ENCODE results near the gene SPTB. TPM values are rescaled to one million over a fixed set of nuclear protein-coding genes. Genes with fewer than 3 reads are reported as not detected.

The SPTB gene
- total RNA-seq, 1 experiment from 2014 or later: 0.43 TPM

- CTCF ChIA-PET: no interaction called here
- Histone ChIP-seq H3K4me3 (ENCODE audit: low read depth, low read length, poor library complexity, severe bottlenecking) (no peak overlapping the region), H3K27me3 (replicated peaks; ENCODE audit: insufficient read depth, low read depth, low read length, poor library complexity) (peaks cover 8% of the 10 kb centered on the region), H3K9me3 (ENCODE audit: low read depth, low read length, poor library complexity, severe bottlenecking) (no peaks in the 10 kb centered on the region), H3K27ac (ENCODE audit: low read depth, low read length, poor library complexity, severe bottlenecking) (no peak overlapping the region), H3K4me1 (ENCODE audit: insufficient read depth, low read length, poor library complexity, severe bottlenecking) (no peaks in the 10 kb centered on the region), H3K36me3 (ENCODE audit: insufficient read depth, low read length, poor library complexity, severe bottlenecking) (no peaks in the 10 kb centered on the region)
- no peak for DNase-seq (ENCODE audit: low spot score)
- intact Hi-C loops (cut with micrococcal nuclease; ENCODE audit: unreplicated experiment): no loop called here
- POLR2A ChIA-PET (ENCODE audit: low non-redundant PET): no interaction called here
- no TSS peak for BruUV-seq (replicated peaks)
- TF ChIP-seq CTCF (conservative IDR thresholded peaks at IDR 0.05; ENCODE audit: low read depth, low read length): no peak
- TF ChIP-seq EZH2 (IDR thresholded peaks at IDR 0.05; ENCODE audit: borderline replicate concordance, low read depth, low read length, poor library complexity, severe bottlenecking): no peak
Measured at GRCh38 chr14:64899958-64900357, 20.3 kb upstream of the SPTB start.

GRCh38 chr14:64891839-64892375, 12.2 kb upstream of the SPTB start:
- H3K27ac ChIP-seq (ENCODE audit: low read depth, low read length, poor library complexity, severe bottlenecking): no peak overlapping the region
- intact Hi-C loops (cut with micrococcal nuclease; ENCODE audit: unreplicated experiment): loop anchor here (5.0 kb wide), 2 partner anchors 70 to 220 kb away; no protein-coding TSS in a partner anchor
- POLR2A ChIA-PET (ENCODE audit: low non-redundant PET): no interaction called here
- no peak overlapping the region for H3K4me3 ChIP-seq (ENCODE audit: low read depth, low read length, poor library complexity, severe bottlenecking)
- BruUV-seq (replicated peaks): no TSS peak
- CTCF ChIA-PET: interaction anchor here (0.5 to 2.5 kb wide), 11 partner anchors 10 to 1154 kb away, joined by 3 to 13 read pairs (median 5); no protein-coding TSS in a partner anchor
- peak; percentile 72 for DNase-seq (ENCODE audit: low spot score)
- H3K36me3 ChIP-seq (ENCODE audit: insufficient read depth, low read length, poor library complexity, severe bottlenecking): no peaks in the 10 kb centered on the region
- H3K4me1 ChIP-seq (ENCODE audit: insufficient read depth, low read length, poor library complexity, severe bottlenecking): no peaks in the 10 kb centered on the region
- TF ChIP-seq EZH2 (IDR thresholded peaks at IDR 0.05; ENCODE audit: borderline replicate concordance, low read depth, low read length, poor library complexity, severe bottlenecking) (no peak), CTCF (conservative IDR thresholded peaks at IDR 0.05; ENCODE audit: low read depth, low read length) (peak; percentile 67)
- H3K27me3 ChIP-seq (replicated peaks; ENCODE audit: insufficient read depth, low read depth, low read length, poor library complexity): peaks cover 13% of the 10 kb centered on the region
- no peaks in the 10 kb centered on the region for H3K9me3 ChIP-seq (ENCODE audit: low read depth, low read length, poor library complexity, severe bottlenecking)

DNA sequence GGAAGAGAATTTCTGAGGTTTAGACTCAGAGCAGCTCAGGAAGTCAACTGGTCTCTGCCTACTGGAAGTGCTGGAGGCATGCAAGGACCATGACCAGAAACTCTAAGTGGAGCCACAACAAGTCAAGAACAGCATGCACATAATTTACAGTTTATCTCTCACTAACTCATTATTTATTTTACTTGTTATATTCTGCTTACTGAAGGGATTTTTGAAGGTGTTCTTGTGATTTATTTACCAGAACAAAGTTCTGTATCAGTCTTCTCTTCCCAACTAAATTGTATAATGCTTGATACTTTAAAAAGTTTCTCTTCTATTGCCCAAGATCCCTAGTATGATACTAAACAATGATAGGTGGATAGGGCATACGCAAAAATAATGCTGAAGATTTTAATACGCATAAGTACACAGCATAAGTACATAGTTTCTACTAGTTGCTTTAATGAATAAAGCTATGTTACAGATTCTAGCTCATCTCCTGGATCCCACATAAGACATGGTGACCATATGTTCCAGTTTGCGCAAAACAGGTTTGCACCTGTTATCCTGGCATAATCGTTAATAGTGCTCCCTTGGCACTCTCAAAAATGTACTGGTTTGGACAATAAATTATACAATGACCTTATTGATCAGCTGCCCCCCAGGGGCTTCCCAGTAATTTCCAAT, 11.6 kb upstream of the SPTB start:
- no peak for DNase-seq (ENCODE audit: low spot score)
- no peaks in the 10 kb centered on the region for H3K36me3 ChIP-seq (ENCODE audit: insufficient read depth, low read length, poor library complexity, severe bottlenecking)
- ChIA-PET CTCF (interaction anchor here (0.5 to 2.5 kb wide), 12 partner anchors 9 to 547 kb away, joined by 3 to 13 read pairs (median 5); no protein-coding TSS in a partner anchor), POLR2A (ENCODE audit: low non-redundant PET) (no interaction called here)
- intact Hi-C loops (cut with micrococcal nuclease; ENCODE audit: unreplicated experiment): loop anchor here (5.0 kb wide), 2 partner anchors 69 to 219 kb away; no protein-coding TSS in a partner anchor
- H3K4me1 ChIP-seq (ENCODE audit: insufficient read depth, low read length, poor library complexity, severe bottlenecking): no peaks in the 10 kb centered on the region
- TF ChIP-seq EZH2 (IDR thresholded peaks at IDR 0.05; ENCODE audit: borderline replicate concordance, low read depth, low read length, poor library complexity, severe bottlenecking): no peak
- BruUV-seq (replicated peaks): no TSS peak
- no peaks in the 10 kb centered on the region for H3K9me3 ChIP-seq (ENCODE audit: low read depth, low read length, poor library complexity, severe bottlenecking)
- no peak overlapping the region for H3K4me3 ChIP-seq (ENCODE audit: low read depth, low read length, poor library complexity, severe bottlenecking)
- H3K27me3 ChIP-seq (replicated peaks; ENCODE audit: insufficient read depth, low read depth, low read length, poor library complexity): peaks cover 19% of the 10 kb centered on the region
- no peak overlapping the region for H3K27ac ChIP-seq (ENCODE audit: low read depth, low read length, poor library complexity, severe bottlenecking)
